Stimulated activated CD8-positive, alpha-beta memory T cell treated with anti-CD3 and anti-CD28 coated beads, Interleukin-7, amount 100 ng/mL, for 4 hours (primary cell): ENCODE measurements around the gene FADS6.
"Not testable (repeated sequence)": the region's sequence is repeated elsewhere in the genome, so short reads cannot be mapped to it uniquely, and the experiment has no call there.

Experiments used
- DNase-seq, 2 donors: peaks; one replicate each; pipeline ENCODE4 v3.0.0-alpha.2; 2020; ENCODE audit warnings: low read depth in 2 of 2

Gene FADS6

GRCh38 chr17:74870028-74870427, 23.4 kb downstream of the FADS6 start:
- not testable (repeated sequence) for DNase-seq

- DNase-seq, result no peak
Observed at GRCh38 chr17:74868908-74869255, 24.6 kb downstream of the FADS6 start.

GRCh38 chr17:74868251-74868907, 25.1 kb downstream of the FADS6 start:
- DNase-seq, result no peak

- no peak for DNase-seq
Observed at GRCh38 chr17:74866198-74866835, 27.1 kb downstream of the FADS6 start.

GRCh38 chr17:74865504-74866197, 27.8 kb downstream of the FADS6 start:
- no peak for DNase-seq

- peak; percentile 52 to 55 for DNase-seq
Observed at GRCh38 chr17:74864866-74865395, 28.5 kb downstream of the FADS6 start.

GRCh38 chr17:74864297-74864865, 29.1 kb downstream of the FADS6 start:
- DNase-seq, result no peak

- DNase-seq, result no peak
Observed at GRCh38 chr17:74863420-74864296, 29.8 kb downstream of the FADS6 start.

- no peak for DNase-seq
Observed at GRCh38 chr17:74862919-74863318, 30.5 kb downstream of the FADS6 start.

- DNase-seq, result peak; percentile 36 to 40
Observed at GRCh38 chr17:74862108-74862901, 31.1 kb downstream of the FADS6 start.

GRCh38 chr17:74861662-74862107, 31.7 kb downstream of the FADS6 start:
- DNase-seq, result no peak

- no peak for DNase-seq
Observed at GRCh38 chr17:74860872-74861661, 32.4 kb downstream of the FADS6 start.

GRCh38 chr17:74860229-74860871, 33.1 kb downstream of the FADS6 start:
- DNase-seq, result no peak

GRCh38 chr17:74859459-74860228, 33.8 kb downstream of the FADS6 start, which contains the start of gene GRIN2C:
Gene GRIN2C (minus strand): TSS chr17:74859885. CDS start chr17:74855092, 4,793 bp downstream.
- DNase-seq, result no peak

GRCh38 chr17:74858672-74859458, 34.6 kb downstream of the FADS6 start:
- DNase-seq, result no peak

- no peak for DNase-seq
Observed at GRCh38 chr17:74857191-74857590, 36.2 kb downstream of the FADS6 start.

GRCh38 chr17:74856112-74856511, 37.3 kb downstream of the FADS6 start:
- DNase-seq, result no peak

GRCh38 chr17:74855323-74855722, 38.1 kb downstream of the FADS6 start:
- no peak for DNase-seq
